22Rv1 (cell line): Measurements from ENCODE around the gene DPCD.

Experiments used
- CTCF ChIP-seq: fragments of 450-650 bp; IDR thresholded peaks from 2 replicates; pipeline ENCODE4 v1.5.1; 2017; ENCODE audit warnings: mild to moderate bottlenecking
- ZFX ChIP-seq: fragments of 450-650 bp; IDR thresholded peaks from 2 replicates; pipeline ENCODE4 v1.6.1; 2017; ENCODE audit warnings: antibody characterized with exemption, borderline replicate concordance

- TF ChIP-seq CTCF (no peak), ZFX (no peak)
These were observed 9.2 kb upstream of the DPCD start for GRCh38 chr10:101578803-101579515.
